Adrenal gland (tissue), 5 donors: ENCODE results near the gene SOHLH2.

Source experiments
- CTCF ChIP-seq, 6 experiments: fragments of 450-650 bp in 4 of 6; fragments of 200-600 bp in 2 of 6; sonication (generic) in 1 of 6; IDR thresholded peaks; 1 replicate in 5 of 6; 2 replicates in 1 of 6; pipeline versions ENCODE4 v1.5.1 to v1.8.0; 2016 to 2021; ENCODE audit warnings: antibody characterized with exemption in 6 of 6, mild to moderate bottlenecking in 2 of 6, moderate library complexity in 1 of 6
- POLR2A ChIP-seq, 2 donors: fragments of 450-650 bp; IDR thresholded peaks; one replicate each; pipeline ENCODE4 v1.6.1; 2017; ENCODE audit warnings: antibody characterized with exemption in 2 of 2, mild to moderate bottlenecking in 2 of 2, moderate library complexity in 1 of 2
- donor health status: DM: no; HTN: no; CAD: no.

GRCh38 chr13:36224730-36225129 lies 10.4 kb upstream of the SOHLH2 start:
- TF ChIP-seq CTCF (IDR thresholded peaks at IDR 0.05) (no peak), POLR2A (IDR thresholded peaks at IDR 0.05) (no peak)
